Activated T-cell treated with anti-CD3 and anti-CD28 coated beads, Interleukin-2, amount 50 U/mL, for 48 hours (primary cell): ENCODE data around the gene PIK3R3.

Experiments used
- DNase-seq, 2 experiments: peaks; one replicate each; pipeline ENCODE4 v3.0.0-alpha.2; 2020

The PIK3R3 gene

DNA sequence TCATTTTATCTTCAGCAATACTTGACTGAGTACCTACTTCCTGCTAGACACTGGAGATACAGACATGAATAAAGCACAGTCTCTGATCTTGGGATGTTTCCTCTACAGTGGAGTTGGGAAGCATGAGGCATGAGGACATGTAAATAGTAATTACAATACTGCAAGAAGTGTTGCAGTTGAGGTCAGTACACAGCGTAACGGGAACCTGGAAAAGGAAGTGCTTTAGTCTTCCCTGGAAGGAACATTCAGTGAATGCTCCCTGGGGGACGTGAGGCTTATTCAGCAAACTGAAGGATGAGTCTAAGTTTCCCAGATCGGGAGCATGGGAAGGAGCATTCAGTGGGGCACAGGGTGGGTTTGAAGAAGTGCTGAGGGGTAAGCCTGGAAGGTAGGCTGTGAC, 112.4 kb downstream of the PIK3R3 start:
- no peak for DNase-seq

DNA sequence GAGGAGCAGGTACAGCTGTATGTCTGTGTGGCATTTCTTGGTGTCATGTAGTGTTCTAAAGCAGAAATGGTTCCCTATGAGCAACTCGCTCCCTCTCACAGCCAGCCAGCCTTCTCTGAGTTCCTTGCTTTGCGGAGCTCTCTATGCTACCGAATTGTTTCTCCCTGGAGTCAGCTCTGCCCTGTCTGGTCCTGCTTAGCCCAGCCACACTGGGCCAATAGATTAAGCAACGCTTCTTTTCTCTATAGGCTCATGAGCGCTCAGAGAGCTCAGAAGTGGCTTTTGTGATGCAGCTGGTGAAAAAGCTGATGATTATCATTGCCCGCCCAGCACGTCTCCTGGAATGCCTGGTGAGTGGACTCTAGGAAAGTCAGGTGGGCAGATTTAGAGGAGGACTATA, 113.1 kb downstream of the PIK3R3 start:
- no peak for DNase-seq

GRCh38 chr1:46017876-46018503, 114.4 kb downstream of the PIK3R3 start:
- DNase-seq: no peak

GRCh38 chr1:46013581-46013980, 118.8 kb downstream of the PIK3R3 start:
- no peak for DNase-seq

GRCh38 chr1:46012236-46012635, 120.2 kb downstream of the PIK3R3 start:
- DNase-seq: no peak

GRCh38 chr1:46011121-46011695, 121.2 kb downstream of the PIK3R3 start:
- no peak for DNase-seq

DNA sequence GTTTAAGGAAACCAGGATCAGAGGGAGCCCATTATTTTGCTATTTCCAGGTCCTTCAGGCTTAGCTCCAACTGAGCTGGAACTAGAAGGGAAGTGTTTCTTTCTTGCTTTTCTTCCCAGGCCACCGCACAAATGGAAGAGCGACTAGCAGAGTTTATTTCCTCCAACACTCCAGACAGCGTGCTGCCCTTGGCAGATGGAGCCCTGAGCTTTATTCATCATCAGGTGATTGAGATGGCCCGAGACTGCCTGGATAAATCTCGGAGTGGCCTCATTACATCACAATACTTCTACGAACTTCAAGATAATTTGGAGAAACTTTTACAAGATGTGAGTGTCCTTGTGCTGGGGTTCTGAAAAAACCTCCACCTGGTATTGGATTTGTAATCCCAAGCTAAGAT, 121.8 kb downstream of the PIK3R3 start:
- no peak for DNase-seq

DNA sequence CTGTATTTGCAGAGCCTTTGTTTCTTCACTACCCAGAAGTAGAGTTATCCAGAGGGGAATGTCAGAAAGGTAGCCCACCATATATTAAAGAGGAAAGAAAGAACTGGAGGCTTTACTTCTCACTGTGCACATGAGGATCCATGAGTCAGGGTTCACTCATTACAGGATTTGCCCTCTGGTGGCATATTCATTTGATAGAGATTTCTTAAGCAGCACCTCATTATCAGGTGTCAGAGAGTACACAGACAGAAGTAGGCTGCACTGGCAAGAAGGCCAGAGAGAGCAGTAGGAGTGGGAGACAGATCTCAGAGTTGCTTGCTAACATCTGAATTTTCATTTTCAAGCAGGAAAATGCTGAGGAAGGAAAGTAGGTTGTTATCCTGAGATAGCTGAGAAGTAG, 123.8 kb downstream of the PIK3R3 start:
- no peak for DNase-seq

GRCh38 chr1:46005594-46005993, 126.8 kb downstream of the PIK3R3 start:
- no peak for DNase-seq

- no peak for DNase-seq
These were observed 127.9 kb downstream of the PIK3R3 start for GRCh38 chr1:46004492-46004891.

GRCh38 chr1:46003315-46003714, 129.1 kb downstream of the PIK3R3 start:
- no peak for DNase-seq

- no peak for DNase-seq
These were observed 129.8 kb downstream of the PIK3R3 start for GRCh38 chr1:46002551-46003150.

- no peak for DNase-seq
These were observed 131.2 kb downstream of the PIK3R3 start for GRCh38 chr1:46001081-46001785.

GRCh38 chr1:45999507-45999906, 132.9 kb downstream of the PIK3R3 start:
- no peak for DNase-seq

DNA sequence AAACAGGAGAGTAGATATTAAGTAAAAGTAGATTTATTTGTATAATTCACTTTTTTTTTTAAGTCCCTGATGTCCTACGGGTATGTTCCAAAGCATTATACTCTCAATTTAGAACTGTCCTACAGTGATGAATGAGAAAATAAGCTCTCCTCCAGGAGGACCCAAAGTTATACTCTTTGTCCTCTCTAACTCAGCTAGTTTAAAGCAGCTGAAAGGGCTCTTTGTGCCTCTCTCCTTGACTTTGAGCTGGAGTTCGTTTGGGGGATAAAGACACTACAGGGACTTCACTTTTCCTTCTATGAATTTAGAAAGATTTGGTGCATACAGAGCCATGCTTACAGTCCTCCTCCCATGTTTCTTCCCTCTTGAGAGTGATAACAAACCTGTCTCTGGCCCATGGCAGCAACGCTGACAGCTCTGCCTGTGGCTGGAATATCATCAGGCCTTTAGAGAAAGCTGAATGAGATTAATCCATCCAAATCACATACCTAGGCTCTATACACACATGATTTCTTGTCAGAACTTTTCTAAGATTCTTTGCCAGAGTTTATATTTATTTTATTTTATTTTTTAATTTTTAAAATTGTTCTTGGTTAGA, 134.3 kb downstream of the PIK3R3 start:
- DNase-seq: no peak

GRCh38 chr1:45995298-45995697, 137.1 kb downstream of the PIK3R3 start:
- no peak for DNase-seq

DNA sequence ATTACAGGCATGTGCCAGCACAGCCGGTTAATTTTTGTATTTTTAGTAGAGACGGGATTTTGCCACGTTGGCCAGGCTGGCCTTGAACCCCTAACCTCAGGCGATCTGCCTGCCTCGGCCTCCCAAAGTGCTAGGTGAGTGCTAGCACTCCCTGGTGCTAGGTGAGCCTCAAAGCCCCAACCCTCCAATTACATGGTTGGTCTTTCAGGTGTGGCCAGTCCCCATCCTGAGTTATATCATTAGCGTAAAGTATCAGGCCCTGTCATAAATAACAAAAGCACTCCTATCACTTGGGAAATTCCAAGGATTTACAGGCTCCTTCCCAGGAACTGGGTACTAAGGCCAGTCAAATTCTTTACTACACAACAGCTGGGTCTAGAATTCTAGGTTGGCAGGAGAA, 138.0 kb downstream of the PIK3R3 start:
- no peak for DNase-seq
